ENCODE measurements around the gene MAGI3.

GRCh38 chr1:113533061-113533460, 142.7 kb downstream of the MAGI3 start:
- TF ChIP-seq CTCF (IDR thresholded peaks at IDR 0.05) (no peak), POLR2A (IDR thresholded peaks at IDR 0.05) (no peak)
